HCT116 (cell line): ENCODE measurements around the gene OASL. TPM values are rescaled to one million over a fixed set of nuclear protein-coding genes. Genes with fewer than 3 reads are reported as not detected.

Experiments used
- ATAC-seq: fragments of 200-7000 bp; cut with Tn5 transposase; 2 replicates; pipeline ENCODE4 v1.9.1; 2020; ENCODE audit warnings: mild to moderate bottlenecking, moderate library complexity
- BruUV-seq: library from RNA; stranded (reverse); fragments of 400-500 nt; replicated peaks from 2 replicates; lab custom pipeline; 2021; lab: Mats Ljungman, UMichigan
- CTCF ChIA-PET: fragments of 300-600 bp; sonication (Branson Sonifier 250); formaldehyde crosslinking; loops from one replicate; lab custom pipeline; 2021; ENCODE audit warnings: antibody characterized with exemption; lab: Charles Lee
- POLR2A ChIA-PET: fragments of 300-600, 350-600 bp; sonication (Branson Sonifier 250); formaldehyde crosslinking; loops from one replicate; lab custom pipeline; 2021; ENCODE audit warnings: antibody characterized with exemption; lab: Charles Lee
- RAD21 ChIA-PET, 2 experiments: fragments of 300-600 bp; sonication (Branson Sonifier 250); formaldehyde crosslinking; loops; one replicate each; lab custom pipeline; 2023; ENCODE audit warnings: low total read pairs in 2 of 2; ENCODE audit not compliant: uncharacterized antibody in 2 of 2, unreplicated experiment in 2 of 2, low non-redundant PET in 1 of 2; lab: Charles Lee
- DNase-seq: peaks from one replicate; pipeline ENCODE4 v3.0.0-alpha.2; 2010; ENCODE audit warnings: low read depth, low spot score
- H2AFZ ChIP-seq: fragments of 200-600 bp; shearing (Covaris generic), sonication (generic); 2 replicates; pipeline ENCODE4 v1.6.1; 2017; ENCODE audit warnings: low read depth, mixed run types, mixed read lengths, antibody characterized with exemption, low read length; ENCODE audit not compliant: poor library complexity, severe bottlenecking
- H3K27ac ChIP-seq: 2 replicates; pipeline ENCODE4 v1.5.1; 2012; ENCODE audit warnings: low read depth, low read length
- H3K27me3 ChIP-seq: fragments of 200-600 bp; sonication (generic); 2 replicates; pipeline ENCODE4 v1.6.1; 2016; ENCODE audit warnings: mixed run types, low read length, mixed read lengths; ENCODE audit not compliant: insufficient read depth
- H3K36me3 ChIP-seq, 2 experiments: fragments of 200-500 bp in 1 of 2; fragments of 200-600 bp in 1 of 2; sonication (Bioruptor generic) in 1 of 2; sonication (generic) in 1 of 2; 2 replicates each; pipeline versions ENCODE4 v1.5.1 to v1.6.1; 2014 to 2016; ENCODE audit warnings: low read length in 2 of 2, inconsistent platforms in 1 of 2, mixed read lengths in 1 of 2, mixed run types in 1 of 2; ENCODE audit not compliant: insufficient read depth in 2 of 2, control insufficient read depth in 1 of 2
- H3K4me1 ChIP-seq, 2 experiments: fragments of 200-600 bp in 1 of 2; sonication (generic) in 1 of 2; 2 replicates each; pipeline versions ENCODE4 v1.5.1 to v1.6.1; 2012 to 2017; ENCODE audit warnings: low read length in 2 of 2, inconsistent platforms in 1 of 2, mild to moderate bottlenecking in 1 of 2, mixed read lengths in 1 of 2, mixed run types in 1 of 2, moderate library complexity in 1 of 2; ENCODE audit not compliant: insufficient read depth in 2 of 2, control insufficient read depth in 1 of 2
- H3K4me2 ChIP-seq: fragments of 200-600 bp; sonication (generic); 2 replicates; pipeline ENCODE4 v1.6.1; 2017; ENCODE audit warnings: mixed run types, low read length, mixed read lengths
- H3K4me3 ChIP-seq, 2 experiments: fragments of 200-600 bp in 1 of 2; sonication (generic) in 1 of 2; replicated peaks in 1 of 2; 2 replicates each; pipeline ENCODE4 v1.5.1; 2011 to 2016; ENCODE audit warnings: low read length in 2 of 2, control low read depth in 1 of 2, low read depth in 1 of 2, mild to moderate bottlenecking in 1 of 2, mixed read lengths in 1 of 2, mixed run types in 1 of 2
- H3K79me2 ChIP-seq: fragments of 200-600 bp; sonication (generic); 2 replicates; pipeline ENCODE4 v1.6.1; 2017; ENCODE audit warnings: mild to moderate bottlenecking, mixed run types, low read length, moderate library complexity, mixed read lengths; ENCODE audit not compliant: insufficient read depth
- H3K9ac ChIP-seq: fragments of 200-600 bp; sonication (generic); 2 replicates; pipeline ENCODE4 v1.6.1; 2016; ENCODE audit warnings: low read length, mixed read lengths
- H3K9me2 ChIP-seq: fragments of 200-600 bp; sonication (generic), shearing (Covaris generic); 2 replicates; pipeline ENCODE4 v1.6.1; 2017; ENCODE audit warnings: mixed run types, mild to moderate bottlenecking, moderate library complexity; ENCODE audit not compliant: insufficient read depth
- H3K9me3 ChIP-seq, 2 experiments: fragments of 200-500 bp in 1 of 2; fragments of 200-600 bp in 1 of 2; sonication (Bioruptor generic) in 1 of 2; sonication (generic) in 1 of 2; 2 replicates each; pipeline ENCODE4 v1.6.1; 2014 to 2017; ENCODE audit warnings: low read length in 2 of 2, mixed read lengths in 2 of 2, inconsistent platforms in 1 of 2, low read depth in 1 of 2, mild to moderate bottlenecking in 1 of 2, mixed run types in 1 of 2, moderate library complexity in 1 of 2; ENCODE audit not compliant: control insufficient read depth in 1 of 2, insufficient read depth in 1 of 2
- H4K20me1 ChIP-seq: fragments of 200-600 bp; sonication (generic), shearing (Covaris generic); 2 replicates; pipeline ENCODE4 v1.6.1; 2017; ENCODE audit warnings: mixed run types, mild to moderate bottlenecking, moderate library complexity; ENCODE audit not compliant: insufficient read depth
- CBX3 ChIP-seq: IDR thresholded peaks from 2 replicates; pipeline ENCODE4 v1.6.1; 2012; ENCODE audit warnings: low read depth
- ELF1 ChIP-seq: IDR thresholded peaks from 2 replicates; pipeline ENCODE4 v1.6.1; 2012; ENCODE audit warnings: low read depth, borderline replicate concordance
- EZH2 ChIP-seq: fragments of 200-600 bp; sonication (generic); IDR thresholded peaks from 2 replicates; pipeline ENCODE4 v1.6.1; 2017; ENCODE audit warnings: antibody characterized with exemption, mixed run types
- EZH2phosphoT487 ChIP-seq: fragments of 200-600 bp; IDR thresholded peaks from 2 replicates; pipeline ENCODE4 v1.6.1; 2018; ENCODE audit warnings: antibody characterized with exemption, borderline replicate concordance
- POLR2A ChIP-seq: IDR thresholded peaks from 2 replicates; pipeline ENCODE4 v1.7.0; 2011; ENCODE audit warnings: borderline replicate concordance; ENCODE audit not compliant: insufficient read depth, insufficient read length; ENCODE audit errors: extremely low read depth
- RAD21 ChIP-seq: IDR thresholded peaks from 2 replicates; pipeline ENCODE4 v1.6.1; 2012; ENCODE audit warnings: low read depth, mild to moderate bottlenecking
- intact Hi-C: fragments of 100-400 bp; cut with micrococcal nuclease; formaldehyde crosslinking; loops from 2 replicates; pipeline ENCODE4 v1.10.0; 2022
- total RNA-seq: library from RNA; stranded (reverse); gene quantifications from one replicate; pipeline ENCODE4 v1.2.1, GENCODE V29; 2021; ENCODE audit not compliant: unreplicated experiment
- TF ChIP-seq, protein P1 (sequence below), 3 experiments: fragments of 200-600 bp in 1 of 3; sonication (generic) in 1 of 3; IDR thresholded peaks in 2 of 3; conservative IDR thresholded peaks in 1 of 3; 2 replicates each; pipeline ENCODE4 v1.5.1; 2012 to 2017; ENCODE audit warnings: low read depth in 2 of 3, low read length in 2 of 3, antibody characterized with exemption in 1 of 3, borderline replicate concordance in 1 of 3, control low read depth in 1 of 3, mild to moderate bottlenecking in 1 of 3, mixed read lengths in 1 of 3, mixed run types in 1 of 3, moderate library complexity in 1 of 3; ENCODE audit not compliant: insufficient read depth in 1 of 3
- TF ChIP-seq, protein P2 (sequence below): IDR thresholded peaks from 2 replicates; pipeline ENCODE4 v1.6.1; 2012

OASL gene
- total RNA-seq, 1 experiment from 2014 or later = 4.1 TPM

DNA sequence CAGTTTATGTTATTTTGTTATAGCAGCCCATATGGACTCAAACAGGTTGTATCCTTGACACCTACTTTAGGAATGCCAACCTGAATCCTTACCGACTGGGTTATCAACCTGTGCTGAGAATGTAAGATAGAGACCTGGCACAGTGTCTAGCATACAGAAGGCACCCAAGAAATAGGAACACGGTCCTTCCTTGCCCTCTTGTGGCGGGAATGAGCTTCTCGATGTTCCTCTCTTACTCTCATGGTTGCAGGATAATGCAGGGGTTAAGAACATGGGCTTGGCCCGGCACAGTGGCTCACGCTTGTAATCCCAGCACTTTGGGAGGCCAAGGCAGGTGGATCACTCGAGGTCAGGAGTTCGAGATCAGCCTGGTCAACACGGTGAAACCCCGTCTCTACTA lies 29.3 kb downstream of the OASL start:
- BruUV-seq = no TSS peak
- ATAC-seq = peak; percentile 91

More for the DNA sequence above, 29.3 kb downstream of the OASL start:
- Histone ChIP-seq H3K9me2 (no peaks in the 10 kb centered on the region), H3K27me3 (no peaks in the 10 kb centered on the region), H3K4me2 (no peak overlapping the region), H3K9me3 (no peaks in the 10 kb centered on the region), H3K79me2 (peaks cover under 1% of the 10 kb centered on the region; the same call in 1 of the 2 replicates), H3K36me3 (peaks cover 9 to 18% of the 10 kb centered on the region in 2 experiments; a peak in 2 of 4 replicates)
- CTCF ChIA-PET = interaction anchor here (0.9 to 4.0 kb wide), 12 partner anchors 18 to 435 kb away, joined by 3 to 22 read pairs (median 4); partner anchors contain the start of gene POP5
- RAD21 ChIA-PET = interaction anchor here in 1 of 2 experiments (1.0 kb wide), 1 partner anchor 38 kb away, joined by 3 read pairs; no protein-coding TSS in a partner anchor
- TF ChIP-seq ELF1 (no peak), EZH2phosphoT487 (no peak), EZH2 (no peak), RAD21 (peak; percentile 85), POLR2A (no peak), CBX3 (peak; percentile 53; the same call in 1 of the 2 replicates)
- TF ChIP-seq, protein P1, sequence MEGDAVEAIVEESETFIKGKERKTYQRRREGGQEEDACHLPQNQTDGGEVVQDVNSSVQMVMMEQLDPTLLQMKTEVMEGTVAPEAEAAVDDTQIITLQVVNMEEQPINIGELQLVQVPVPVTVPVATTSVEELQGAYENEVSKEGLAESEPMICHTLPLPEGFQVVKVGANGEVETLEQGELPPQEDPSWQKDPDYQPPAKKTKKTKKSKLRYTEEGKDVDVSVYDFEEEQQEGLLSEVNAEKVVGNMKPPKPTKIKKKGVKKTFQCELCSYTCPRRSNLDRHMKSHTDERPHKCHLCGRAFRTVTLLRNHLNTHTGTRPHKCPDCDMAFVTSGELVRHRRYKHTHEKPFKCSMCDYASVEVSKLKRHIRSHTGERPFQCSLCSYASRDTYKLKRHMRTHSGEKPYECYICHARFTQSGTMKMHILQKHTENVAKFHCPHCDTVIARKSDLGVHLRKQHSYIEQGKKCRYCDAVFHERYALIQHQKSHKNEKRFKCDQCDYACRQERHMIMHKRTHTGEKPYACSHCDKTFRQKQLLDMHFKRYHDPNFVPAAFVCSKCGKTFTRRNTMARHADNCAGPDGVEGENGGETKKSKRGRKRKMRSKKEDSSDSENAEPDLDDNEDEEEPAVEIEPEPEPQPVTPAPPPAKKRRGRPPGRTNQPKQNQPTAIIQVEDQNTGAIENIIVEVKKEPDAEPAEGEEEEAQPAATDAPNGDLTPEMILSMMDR (IDR thresholded peaks at IDR 0.05 in 2 of 3, conservative IDR thresholded peaks at IDR 0.05 in 1 of 3; ENCODE audit: borderline replicate concordance in 1 of 3, insufficient read depth in 1 of 3, low read depth in 2 of 3, low read length in 2 of 3) = peak; percentile 63 to 81 (median 66); a peak in 5 of 6 replicates
- TF ChIP-seq, protein P2, sequence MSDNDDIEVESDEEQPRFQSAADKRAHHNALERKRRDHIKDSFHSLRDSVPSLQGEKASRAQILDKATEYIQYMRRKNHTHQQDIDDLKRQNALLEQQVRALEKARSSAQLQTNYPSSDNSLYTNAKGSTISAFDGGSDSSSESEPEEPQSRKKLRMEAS = 0 out of 2 replicates have a peak, but pooled peaks have one; percentile 23
- TF ChIP-seq, all 23 proteins: peak for 4
- peak; percentile 54 for DNase-seq
- no peak overlapping the region for H3K9ac ChIP-seq
- H3K27ac ChIP-seq = no peak overlapping the region
- intact Hi-C loops = loop anchor here (1.0 to 10.0 kb wide), 5 partner anchors 88 to 682 kb away; partner anchors contain the start of genes CABP1 and PLA2G1B
- no peak overlapping the region for H2AFZ ChIP-seq
- POLR2A ChIA-PET = interaction anchor here (1.2 kb wide), 1 partner anchor 514 kb away, joined by 3 read pairs; the partner anchor contains the start of gene DYNLL1
- peaks cover 0 to under 1% of the 10 kb centered on the region in 2 experiments; a peak in 1 of 4 replicates for H3K4me1 ChIP-seq
- no peak overlapping the region for H3K4me3 ChIP-seq
- no peaks in the 10 kb centered on the region for H4K20me1 ChIP-seq
